GM19468 (cell line): Measurements from ENCODE around the gene CFAP119.

Experiments
- ATAC-seq: cut with Tn5 transposase; IDR thresholded peaks from one replicate; pipeline ENCODE4 v1.9.1; 2021; ENCODE audit warnings: mild to moderate bottlenecking, moderate library complexity, moderate number of reproducible peaks; ENCODE audit not compliant: unreplicated experiment; ENCODE audit errors: extremely low read depth

CFAP119 gene

GRCh38 chr16:30743716-30744115, 18.1 kb downstream of the CFAP119 start:
- ATAC-seq, result no peak

GRCh38 chr16:30741461-30741914, 20.4 kb downstream of the CFAP119 start:
- ATAC-seq, result no peak

- no peak for ATAC-seq
Observed at GRCh38 chr16:30740364-30741251, 21.3 kb downstream of the CFAP119 start.

- ATAC-seq, result no peak
Observed at GRCh38 chr16:30738984-30739951, 22.6 kb downstream of the CFAP119 start.

- ATAC-seq, result no peak
Observed at GRCh38 chr16:30737794-30738648, 23.8 kb downstream of the CFAP119 start.

GRCh38 chr16:30736995-30737793, 24.7 kb downstream of the CFAP119 start:
- no peak for ATAC-seq

GRCh38 chr16:30731411-30731810, 30.5 kb downstream of the CFAP119 start:
- no peak for ATAC-seq

GRCh38 chr16:30728899-30729672, 32.8 kb downstream of the CFAP119 start:
- no peak for ATAC-seq

- ATAC-seq, result no peak
Observed at GRCh38 chr16:30728321-30728720, 33.5 kb downstream of the CFAP119 start.

GRCh38 chr16:30725418-30725792, 36.5 kb downstream of the CFAP119 start:
- no peak for ATAC-seq

- ATAC-seq, result no peak
Observed at GRCh38 chr16:30724641-30725417, 37.0 kb downstream of the CFAP119 start.

GRCh38 chr16:30723725-30724355, 38.0 kb downstream of the CFAP119 start:
- no peak for ATAC-seq

- ATAC-seq, result no peak
Observed at GRCh38 chr16:30722916-30723315, 38.9 kb downstream of the CFAP119 start.

GRCh38 chr16:30722443-30722842, 39.4 kb downstream of the CFAP119 start:
- ATAC-seq, result no peak

- no peak for ATAC-seq
Observed at GRCh38 chr16:30721606-30722005, 40.3 kb downstream of the CFAP119 start.

- ATAC-seq, result no peak
Observed at GRCh38 chr16:30721167-30721566, 40.7 kb downstream of the CFAP119 start.

- no peak for ATAC-seq
Observed at GRCh38 chr16:30720694-30721093, 41.2 kb downstream of the CFAP119 start.
